Prostate gland (tissue), 2 donors: Measurements from ENCODE around the gene GALNTL6. TPM values are rescaled to one million over a fixed set of nuclear protein-coding genes. Genes with fewer than 3 reads are reported as not detected.

ENCODE experiments used
- DNase-seq: peaks from one replicate; pipeline ENCODE4 v3.0.0-alpha.2; 2019; ENCODE audit warnings: low spot score
- H3K27ac ChIP-seq, 2 donors: fragments of 200-600 bp; sonication (generic); 2 replicates each; pipeline ENCODE4 v1.5.1; 2017 to 2019
- H3K27me3 ChIP-seq: fragments of 200-600 bp; sonication (generic); replicated peaks from 2 replicates; pipeline ENCODE4 v1.5.1; 2019; ENCODE audit not compliant: insufficient read depth
- H3K36me3 ChIP-seq, 2 donors: fragments of 200-600 bp; sonication (generic); 1 replicate in 1 of 2; 2 replicates in 1 of 2; pipeline versions ENCODE4 v1.5.1 to v1.8.1; 2017 to 2019
- H3K4me1 ChIP-seq: fragments of 200-600 bp; sonication (generic); replicated peaks from 2 replicates; pipeline ENCODE4 v1.5.1; 2019
- H3K4me3 ChIP-seq, 2 donors: fragments of 200-600 bp; sonication (generic); 2 replicates each; pipeline ENCODE4 v1.5.1; 2017 to 2019
- H3K9me3 ChIP-seq: fragments of 200-600 bp; sonication (generic); 2 replicates; pipeline ENCODE4 v1.5.1; 2017
- POLR2A ChIP-seq: fragments of 450-650 bp; IDR thresholded peaks from one replicate; pipeline ENCODE4 v1.6.1; 2016; ENCODE audit warnings: antibody characterized with exemption, mild to moderate bottlenecking
- POLR2AphosphoS5 ChIP-seq: sonication (generic); formaldehyde crosslinking; IDR thresholded peaks from one replicate; pipeline ENCODE4 v1.6.1; 2017; ENCODE audit warnings: antibody characterized with exemption
- WGBS: methylation state at CpG from one replicate; pipeline ENCODE4 v1.1.5; 2018; 5-methylcytosine and 5-hydroxymethylcytosine counted together
- intact Hi-C: fragments of 100-400 bp; cut with DNase I; formaldehyde crosslinking; loops from one replicate; pipeline ENCODE4 v1.14.2; 2022
- total RNA-seq, 2 donors: library from RNA; depleted of rRNA; stranded (reverse); fragments of >200 nt; gene quantifications; one replicate each; pipeline ENCODE4 v1.1.0, GENCODE V29; 2016
- TF ChIP-seq, protein P1 (sequence below), 4 experiments: fragments of 200-600 bp in 2 of 4; fragments of 450-650 bp in 2 of 4; sonication (generic) in 2 of 4; IDR thresholded peaks; 1 replicate in 3 of 4; 2 replicates in 1 of 4; pipeline ENCODE4 v1.5.1; 2016 to 2019; ENCODE audit warnings: antibody characterized with exemption in 4 of 4, mild to moderate bottlenecking in 2 of 4, moderate library complexity in 2 of 4

GALNTL6 gene
- total RNA-seq, 2 donors from 2014 or later = 0.23 to 0.85 TPM

DNA sequence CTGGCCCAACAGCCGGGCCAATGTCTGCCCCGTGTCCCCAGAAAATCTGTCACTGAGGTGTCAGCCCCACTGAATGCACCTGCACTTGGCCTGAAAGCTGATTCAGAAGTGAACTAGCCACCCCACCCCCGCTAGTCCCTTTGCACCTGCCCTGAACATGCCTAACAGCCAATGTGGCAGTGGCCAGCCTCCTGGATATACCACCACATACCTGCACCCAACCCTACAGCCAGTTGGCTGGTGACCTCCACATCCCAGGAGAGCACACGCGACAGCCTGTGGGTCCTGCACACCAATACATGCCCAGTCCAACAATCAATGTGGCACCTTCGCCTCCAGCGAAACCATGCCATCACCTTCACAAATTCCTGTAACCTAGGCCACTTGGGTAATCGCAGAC lies 116.7 kb downstream of the GALNTL6 start:
- Histone ChIP-seq H3K4me3 (no peak overlapping the region), H3K36me3 (no peaks in the 10 kb centered on the region), H3K27ac (no peak overlapping the region), H3K4me1 (no peaks in the 10 kb centered on the region), H3K27me3 (no peaks in the 10 kb centered on the region), H3K9me3 (no peaks in the 10 kb centered on the region)
- DNase-seq = no peak
- 91% methylated on average over 8 of the region's 8 CpGs for WGBS
- TF ChIP-seq, protein P1, sequence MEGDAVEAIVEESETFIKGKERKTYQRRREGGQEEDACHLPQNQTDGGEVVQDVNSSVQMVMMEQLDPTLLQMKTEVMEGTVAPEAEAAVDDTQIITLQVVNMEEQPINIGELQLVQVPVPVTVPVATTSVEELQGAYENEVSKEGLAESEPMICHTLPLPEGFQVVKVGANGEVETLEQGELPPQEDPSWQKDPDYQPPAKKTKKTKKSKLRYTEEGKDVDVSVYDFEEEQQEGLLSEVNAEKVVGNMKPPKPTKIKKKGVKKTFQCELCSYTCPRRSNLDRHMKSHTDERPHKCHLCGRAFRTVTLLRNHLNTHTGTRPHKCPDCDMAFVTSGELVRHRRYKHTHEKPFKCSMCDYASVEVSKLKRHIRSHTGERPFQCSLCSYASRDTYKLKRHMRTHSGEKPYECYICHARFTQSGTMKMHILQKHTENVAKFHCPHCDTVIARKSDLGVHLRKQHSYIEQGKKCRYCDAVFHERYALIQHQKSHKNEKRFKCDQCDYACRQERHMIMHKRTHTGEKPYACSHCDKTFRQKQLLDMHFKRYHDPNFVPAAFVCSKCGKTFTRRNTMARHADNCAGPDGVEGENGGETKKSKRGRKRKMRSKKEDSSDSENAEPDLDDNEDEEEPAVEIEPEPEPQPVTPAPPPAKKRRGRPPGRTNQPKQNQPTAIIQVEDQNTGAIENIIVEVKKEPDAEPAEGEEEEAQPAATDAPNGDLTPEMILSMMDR (IDR thresholded peaks at IDR 0.05) = no peak
- TF ChIP-seq POLR2AphosphoS5 (no peak), POLR2A (no peak)
- intact Hi-C loops = no loop called here

DNA sequence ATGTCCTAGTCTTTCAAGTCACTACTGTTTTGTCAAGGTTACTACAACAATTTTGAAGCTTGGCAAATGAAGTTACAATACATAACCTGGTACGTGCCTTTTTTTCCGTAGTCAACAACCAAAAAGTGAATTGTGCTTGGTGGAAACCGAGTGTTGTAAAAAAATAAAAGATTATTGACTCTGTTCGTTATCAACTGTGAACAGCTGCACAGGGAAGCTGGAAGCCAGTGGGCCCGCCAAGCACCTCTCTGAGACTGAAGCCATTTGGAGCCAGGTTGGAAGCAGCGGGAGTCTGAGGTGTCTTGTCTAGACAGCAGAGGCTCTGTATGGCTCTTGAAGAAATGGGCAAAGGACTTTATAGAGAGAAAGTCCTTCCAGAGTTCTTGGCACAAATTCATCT lies 119.0 kb downstream of the GALNTL6 start:
- intact Hi-C loops = no loop called here
- no peak for TF ChIP-seq POLR2AphosphoS5
- no peak for TF ChIP-seq POLR2A
- TF ChIP-seq, protein P1 (IDR thresholded peaks at IDR 0.05) = no peak
- H3K27me3 ChIP-seq = no peaks in the 10 kb centered on the region
- no peaks in the 10 kb centered on the region for H3K36me3 ChIP-seq
- no peaks in the 10 kb centered on the region for H3K9me3 ChIP-seq
- no peaks in the 10 kb centered on the region for H3K4me1 ChIP-seq
- no peak overlapping the region for H3K27ac ChIP-seq
- DNase-seq = no peak
- WGBS = 82% methylated on average over 6 of the region's 6 CpGs
- H3K4me3 ChIP-seq = no peak overlapping the region

DNA sequence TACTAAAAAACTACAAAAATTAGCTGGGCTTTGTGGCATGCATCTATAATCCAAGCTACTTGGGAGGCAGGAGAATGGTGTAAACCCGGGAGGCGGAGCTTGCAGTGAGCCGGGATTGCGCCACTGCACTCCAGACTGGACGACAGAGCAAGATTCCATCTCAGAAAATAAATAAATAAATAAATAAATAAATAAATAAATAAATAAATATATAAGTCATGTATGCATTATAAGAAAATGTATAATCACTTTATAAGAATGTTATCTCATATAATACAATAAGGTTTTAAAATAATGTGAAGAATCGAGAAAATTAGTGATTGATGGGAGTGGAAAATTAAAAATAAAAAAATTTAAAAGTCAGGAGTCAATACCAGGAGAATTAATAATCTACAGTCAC lies 127.5 kb downstream of the GALNTL6 start:
- 96% methylated on average over 6 of the region's 6 CpGs for WGBS
- TF ChIP-seq POLR2AphosphoS5 (no peak), POLR2A (no peak)
- TF ChIP-seq, protein P1 (IDR thresholded peaks at IDR 0.05) = no peak

DNA sequence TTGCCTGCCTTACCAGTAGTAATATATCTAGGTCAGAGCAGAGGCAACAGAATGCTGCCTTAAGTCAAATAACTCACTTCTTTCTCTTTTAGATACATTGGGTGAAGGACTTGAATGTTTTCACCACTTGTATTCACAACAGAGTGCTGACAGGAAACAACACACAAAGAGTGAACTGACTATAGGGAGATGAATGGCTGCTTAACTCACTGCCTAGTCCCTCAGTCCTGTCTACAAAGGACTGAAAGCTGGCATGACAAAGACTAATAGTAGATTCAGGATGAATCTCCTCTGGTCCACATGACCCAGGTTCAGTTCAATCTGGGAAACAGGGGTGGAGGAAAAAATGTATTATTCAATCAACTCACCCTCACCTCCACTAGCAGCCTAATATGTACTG lies 134.2 kb downstream of the GALNTL6 start:
- no peak for TF ChIP-seq POLR2A
- TF ChIP-seq POLR2AphosphoS5 = no peak
- TF ChIP-seq, protein P1 (IDR thresholded peaks at IDR 0.05) = no peak
- intact Hi-C loops = no loop called here
- Histone ChIP-seq H3K4me3 (no peak overlapping the region), H3K36me3 (no peaks in the 10 kb centered on the region), H3K27me3 (no peaks in the 10 kb centered on the region), H3K4me1 (no peaks in the 10 kb centered on the region), H3K27ac (no peak overlapping the region), H3K9me3 (no peaks in the 10 kb centered on the region)
- no peak for DNase-seq

More for the DNA sequence above, 127.5 kb downstream of the GALNTL6 start:
- intact Hi-C loops = no loop called here
- no peaks in the 10 kb centered on the region for H3K36me3 ChIP-seq
- H3K9me3 ChIP-seq = no peaks in the 10 kb centered on the region
- no peaks in the 10 kb centered on the region for H3K27me3 ChIP-seq
- DNase-seq = no peak
- H3K4me1 ChIP-seq = no peaks in the 10 kb centered on the region
- no peak overlapping the region for H3K27ac ChIP-seq
- no peak overlapping the region for H3K4me3 ChIP-seq

DNA sequence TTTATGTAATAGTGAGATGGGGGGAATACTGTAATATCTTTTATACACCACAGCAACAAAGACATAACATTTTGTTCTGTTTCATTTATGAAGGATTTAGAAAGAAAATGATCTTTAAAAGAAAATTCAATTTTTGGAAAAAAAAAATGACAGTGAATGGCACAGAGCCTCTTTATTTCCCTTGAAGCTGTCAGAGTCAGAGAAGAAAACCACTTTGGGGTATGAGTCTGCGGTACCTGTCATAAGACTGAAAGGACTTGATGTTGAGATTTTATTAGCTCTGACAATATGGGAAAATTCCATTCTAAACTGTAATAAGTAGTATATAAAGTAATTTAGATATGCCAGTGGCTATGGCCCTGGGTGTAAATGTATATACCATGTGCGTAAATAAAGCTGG lies 134.8 kb downstream of the GALNTL6 start:
- H3K9me3 ChIP-seq = no peaks in the 10 kb centered on the region
- no peaks in the 10 kb centered on the region for H3K4me1 ChIP-seq
- no peak overlapping the region for H3K4me3 ChIP-seq
- DNase-seq = no peak
- no peaks in the 10 kb centered on the region for H3K36me3 ChIP-seq
- H3K27ac ChIP-seq = no peak overlapping the region
- intact Hi-C loops = no loop called here
- no peaks in the 10 kb centered on the region for H3K27me3 ChIP-seq
- 94% methylated on average over 2 of the region's 2 CpGs for WGBS
- TF ChIP-seq, protein P1 (IDR thresholded peaks at IDR 0.05) = no peak
- TF ChIP-seq POLR2AphosphoS5 = no peak
- no peak for TF ChIP-seq POLR2A
